SK-N-SH treated with all-trans-retinoic acid at 6 μM for 48 hours (cell line): ENCODE results near the gene PDE6A.

Source experiments
- ARNTL ChIP-seq: fragments of 450-650 bp; formaldehyde crosslinking; IDR thresholded peaks from 2 replicates; pipeline ENCODE4 v1.5.0; 2020; ENCODE audit warnings: low read depth, mild to moderate bottlenecking, moderate library complexity, borderline replicate concordance
- BACH2 ChIP-seq: fragments of 250-450 bp; sonication (Bioruptor Pico); IDR thresholded peaks from 2 replicates; pipeline ENCODE4 v1.9.0; 2021; ENCODE audit warnings: mild to moderate bottlenecking, borderline replicate concordance
- CSDC2 ChIP-seq: fragments of 250-450 bp; sonication (Bioruptor Pico); IDR thresholded peaks from 2 replicates; pipeline ENCODE4 v1.5.0; 2020; ENCODE audit warnings: mild to moderate bottlenecking, moderate library complexity
- ISL1 ChIP-seq: fragments of 250-450 bp; sonication (Bioruptor Pico); IDR thresholded peaks from 2 replicates; pipeline ENCODE4 v2.1.2; 2022; ENCODE audit warnings: mild to moderate bottlenecking, moderate library complexity
- OSR1 ChIP-seq: fragments of 250-450 bp; sonication (Bioruptor Pico); IDR thresholded peaks from 2 replicates; pipeline ENCODE4 v1.8.0; 2022; ENCODE audit warnings: moderate library complexity, mild to moderate bottlenecking, inconsistent platforms
- PPARA ChIP-seq: fragments of 250-450 bp; sonication (Bioruptor Pico); IDR thresholded peaks from 2 replicates; pipeline ENCODE4 v1.5.0; 2020; ENCODE audit warnings: mild to moderate bottlenecking, borderline replicate concordance
- RARB ChIP-seq: fragments of 250-450 bp; sonication (Bioruptor Pico); IDR thresholded peaks from 2 replicates; pipeline ENCODE4 v1.8.0; 2021; ENCODE audit warnings: mild to moderate bottlenecking, moderate library complexity
- TOX ChIP-seq: fragments of 250-450 bp; sonication (Bioruptor Pico); IDR thresholded peaks from 2 replicates; pipeline ENCODE4 v1.8.0; 2021; ENCODE audit warnings: mild to moderate bottlenecking, moderate library complexity, borderline replicate concordance
- ZFP3 ChIP-seq: fragments of 250-450 bp; sonication (Bioruptor Pico); IDR thresholded peaks from 2 replicates; pipeline ENCODE4 v1.5.0; 2020; ENCODE audit warnings: mild to moderate bottlenecking, moderate library complexity
- ZFP30 ChIP-seq: fragments of 450-650 bp; formaldehyde crosslinking; IDR thresholded peaks from 2 replicates; pipeline ENCODE4 v1.5.0; 2022; ENCODE audit warnings: mild to moderate bottlenecking, moderate library complexity
- ZNF70 ChIP-seq: fragments of 450-650 bp; formaldehyde crosslinking; IDR thresholded peaks from 2 replicates; pipeline ENCODE4 v1.5.0; 2020; ENCODE audit warnings: mild to moderate bottlenecking, moderate library complexity
- TF ChIP-seq, protein P1 (sequence below): fragments of 250-450 bp; sonication (Bioruptor Pico); IDR thresholded peaks from 2 replicates; pipeline ENCODE4 v1.8.0; 2020; ENCODE audit warnings: mild to moderate bottlenecking, moderate library complexity, borderline replicate concordance
- TF ChIP-seq, protein P2 (sequence below): fragments of 250-450 bp; sonication (Bioruptor Pico); IDR thresholded peaks from 2 replicates; pipeline ENCODE4 v1.8.0; 2021; ENCODE audit warnings: low read depth, mild to moderate bottlenecking, moderate library complexity, borderline replicate concordance

DNA sequence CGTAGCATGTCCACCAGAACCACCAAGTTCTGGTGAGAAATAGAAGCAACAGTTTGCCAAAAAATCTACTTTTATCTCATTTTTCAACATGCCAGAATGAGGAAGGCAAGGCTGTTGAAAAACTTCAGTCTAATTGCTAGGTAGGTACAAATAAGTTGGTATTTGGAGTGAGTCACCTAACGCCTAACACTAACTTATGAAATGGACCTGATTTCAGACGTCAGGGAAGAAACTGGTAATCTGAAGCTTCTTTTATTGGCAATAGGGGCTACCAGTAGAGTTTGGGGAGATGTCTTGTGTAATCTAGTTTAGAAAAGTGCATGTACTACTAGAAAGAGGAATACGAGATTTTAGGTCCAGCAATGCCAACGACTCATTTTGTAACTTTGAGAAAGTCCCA lies 4.4 kb upstream of the PDE6A start:
- no peak for TF ChIP-seq PPARA
- no peak for TF ChIP-seq CSDC2 (CRISPR knock-in tag)
- TF ChIP-seq RARB (CRISPR knock-in tag), result no peak
- TF ChIP-seq BACH2 (CRISPR knock-in tag), result no peak
- no peak for TF ChIP-seq ISL1
- TF ChIP-seq, protein P1, sequence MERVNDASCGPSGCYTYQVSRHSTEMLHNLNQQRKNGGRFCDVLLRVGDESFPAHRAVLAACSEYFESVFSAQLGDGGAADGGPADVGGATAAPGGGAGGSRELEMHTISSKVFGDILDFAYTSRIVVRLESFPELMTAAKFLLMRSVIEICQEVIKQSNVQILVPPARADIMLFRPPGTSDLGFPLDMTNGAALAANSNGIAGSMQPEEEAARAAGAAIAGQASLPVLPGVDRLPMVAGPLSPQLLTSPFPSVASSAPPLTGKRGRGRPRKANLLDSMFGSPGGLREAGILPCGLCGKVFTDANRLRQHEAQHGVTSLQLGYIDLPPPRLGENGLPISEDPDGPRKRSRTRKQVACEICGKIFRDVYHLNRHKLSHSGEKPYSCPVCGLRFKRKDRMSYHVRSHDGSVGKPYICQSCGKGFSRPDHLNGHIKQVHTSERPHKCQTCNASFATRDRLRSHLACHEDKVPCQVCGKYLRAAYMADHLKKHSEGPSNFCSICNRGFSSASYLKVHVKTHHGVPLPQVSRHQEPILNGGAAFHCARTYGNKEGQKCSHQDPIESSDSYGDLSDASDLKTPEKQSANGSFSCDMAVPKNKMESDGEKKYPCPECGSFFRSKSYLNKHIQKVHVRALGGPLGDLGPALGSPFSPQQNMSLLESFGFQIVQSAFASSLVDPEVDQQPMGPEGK (CRISPR knock-in tag), result no peak
- no peak for TF ChIP-seq ARNTL (CRISPR knock-in tag)
- no peak for TF ChIP-seq OSR1
- TF ChIP-seq ZFP30 (CRISPR knock-in tag), result no peak
- TF ChIP-seq ZNF70 (CRISPR knock-in tag), result no peak
- no peak for TF ChIP-seq ZFP3 (CRISPR knock-in tag)
- TF ChIP-seq, protein P2, sequence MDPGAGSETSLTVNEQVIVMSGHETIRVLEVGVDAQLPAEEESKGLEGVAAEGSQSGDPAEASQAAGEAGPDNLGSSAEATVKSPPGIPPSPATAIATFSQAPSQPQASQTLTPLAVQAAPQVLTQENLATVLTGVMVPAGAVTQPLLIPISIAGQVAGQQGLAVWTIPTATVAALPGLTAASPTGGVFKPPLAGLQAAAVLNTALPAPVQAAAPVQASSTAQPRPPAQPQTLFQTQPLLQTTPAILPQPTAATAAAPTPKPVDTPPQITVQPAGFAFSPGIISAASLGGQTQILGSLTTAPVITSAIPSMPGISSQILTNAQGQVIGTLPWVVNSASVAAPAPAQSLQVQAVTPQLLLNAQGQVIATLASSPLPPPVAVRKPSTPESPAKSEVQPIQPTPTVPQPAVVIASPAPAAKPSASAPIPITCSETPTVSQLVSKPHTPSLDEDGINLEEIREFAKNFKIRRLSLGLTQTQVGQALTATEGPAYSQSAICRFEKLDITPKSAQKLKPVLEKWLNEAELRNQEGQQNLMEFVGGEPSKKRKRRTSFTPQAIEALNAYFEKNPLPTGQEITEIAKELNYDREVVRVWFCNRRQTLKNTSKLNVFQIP (CRISPR knock-in tag), result no peak
- no peak for TF ChIP-seq TOX (CRISPR knock-in tag)
